Colonic mucosa (tissue), 4 donors: ENCODE results near the gene DHCR7. TPM values are rescaled to one million over a fixed set of nuclear protein-coding genes. Genes with fewer than 3 reads are reported as not detected.

Experiments
- DNase-seq: peaks from one replicate; pipeline ENCODE4 v3.0.0-alpha.2; 2020
- H3K27ac ChIP-seq: fragments of 200-600 bp; one replicate; pipeline ENCODE4 v1.8.0; 2021
- H3K27me3 ChIP-seq: fragments of 200-600 bp; one replicate; pipeline ENCODE4 v1.8.0; 2021
- H3K36me3 ChIP-seq: fragments of 200-600 bp; one replicate; pipeline ENCODE4 v1.8.0; 2021
- H3K4me1 ChIP-seq: fragments of 200-600 bp; one replicate; pipeline ENCODE4 v1.8.0; 2021; ENCODE audit warnings: mild to moderate bottlenecking
- H3K4me3 ChIP-seq: fragments of 200-600 bp; one replicate; pipeline ENCODE4 v1.8.0; 2021
- H3K9ac ChIP-seq, 2 donors: one replicate each; pipeline ENCODE4 v1.7.0; 2013; ENCODE audit warnings: control low read depth in 2 of 2, low read depth in 2 of 2, low read length in 2 of 2
- H3K9me3 ChIP-seq: fragments of 200-600 bp; one replicate; pipeline ENCODE4 v1.8.0; 2021
- intact Hi-C: fragments of 100-400 bp; cut with DNase I; formaldehyde crosslinking; loops from one replicate; pipeline ENCODE4 v1.14.1; 2022
- total RNA-seq, 2 donors: library from RNA; stranded (reverse); fragmentation: NEBNext Ultra II Directional in 1 of 2; extraction: Animal tissue kit (Norgen Biotek cat#: 25700) in 1 of 2; gene quantifications; one replicate each; pipeline ENCODE4 v1.2.1, GENCODE V29; 2021
- TF ChIP-seq, protein P1 (sequence below): fragments of 200-600 bp; IDR thresholded peaks from one replicate; pipeline ENCODE4 v1.8.0; 2022; ENCODE audit warnings: antibody characterized with exemption, mild to moderate bottlenecking
- donor health status: healthy.
- donor health status: DM: no; HTN: no; CAD: no.
- donor health status: DM: no; HTN: no; CAD: no.

DHCR7 gene
- total RNA-seq, 2 donors from 2014 or later, result 75.3 to 163 TPM

DNA sequence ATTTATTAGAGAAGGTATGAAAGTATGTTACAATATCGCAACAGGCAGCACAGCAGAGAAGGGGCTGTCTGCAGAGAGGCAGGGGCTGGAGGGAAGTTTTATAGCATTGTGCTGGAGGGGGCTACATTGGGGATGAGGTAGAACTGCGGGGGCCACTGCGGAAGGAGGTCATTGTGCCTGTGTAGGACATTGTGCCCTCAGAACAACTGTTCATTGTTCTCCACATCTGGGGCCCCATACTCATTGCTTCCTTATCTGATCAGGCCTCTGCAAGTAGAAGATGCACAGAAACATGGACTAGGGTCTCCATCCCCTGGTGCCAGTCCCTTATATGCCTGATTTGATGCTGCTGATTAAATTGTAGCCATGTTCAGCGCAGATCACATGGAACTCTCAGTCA, 16.9 kb upstream of the DHCR7 start:
- Histone ChIP-seq H3K27ac (no peak overlapping the region), H3K9me3 (no peaks in the 10 kb centered on the region), H3K9ac (no peak overlapping the region), H3K4me1 (peaks cover 6% of the 10 kb centered on the region), H3K27me3 (no peaks in the 10 kb centered on the region), H3K4me3 (no peak overlapping the region), H3K36me3 (no peaks in the 10 kb centered on the region)
- no peak for DNase-seq
- intact Hi-C loops, result no loop called here
- TF ChIP-seq, protein P1, sequence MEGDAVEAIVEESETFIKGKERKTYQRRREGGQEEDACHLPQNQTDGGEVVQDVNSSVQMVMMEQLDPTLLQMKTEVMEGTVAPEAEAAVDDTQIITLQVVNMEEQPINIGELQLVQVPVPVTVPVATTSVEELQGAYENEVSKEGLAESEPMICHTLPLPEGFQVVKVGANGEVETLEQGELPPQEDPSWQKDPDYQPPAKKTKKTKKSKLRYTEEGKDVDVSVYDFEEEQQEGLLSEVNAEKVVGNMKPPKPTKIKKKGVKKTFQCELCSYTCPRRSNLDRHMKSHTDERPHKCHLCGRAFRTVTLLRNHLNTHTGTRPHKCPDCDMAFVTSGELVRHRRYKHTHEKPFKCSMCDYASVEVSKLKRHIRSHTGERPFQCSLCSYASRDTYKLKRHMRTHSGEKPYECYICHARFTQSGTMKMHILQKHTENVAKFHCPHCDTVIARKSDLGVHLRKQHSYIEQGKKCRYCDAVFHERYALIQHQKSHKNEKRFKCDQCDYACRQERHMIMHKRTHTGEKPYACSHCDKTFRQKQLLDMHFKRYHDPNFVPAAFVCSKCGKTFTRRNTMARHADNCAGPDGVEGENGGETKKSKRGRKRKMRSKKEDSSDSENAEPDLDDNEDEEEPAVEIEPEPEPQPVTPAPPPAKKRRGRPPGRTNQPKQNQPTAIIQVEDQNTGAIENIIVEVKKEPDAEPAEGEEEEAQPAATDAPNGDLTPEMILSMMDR, result no peak

DNA sequence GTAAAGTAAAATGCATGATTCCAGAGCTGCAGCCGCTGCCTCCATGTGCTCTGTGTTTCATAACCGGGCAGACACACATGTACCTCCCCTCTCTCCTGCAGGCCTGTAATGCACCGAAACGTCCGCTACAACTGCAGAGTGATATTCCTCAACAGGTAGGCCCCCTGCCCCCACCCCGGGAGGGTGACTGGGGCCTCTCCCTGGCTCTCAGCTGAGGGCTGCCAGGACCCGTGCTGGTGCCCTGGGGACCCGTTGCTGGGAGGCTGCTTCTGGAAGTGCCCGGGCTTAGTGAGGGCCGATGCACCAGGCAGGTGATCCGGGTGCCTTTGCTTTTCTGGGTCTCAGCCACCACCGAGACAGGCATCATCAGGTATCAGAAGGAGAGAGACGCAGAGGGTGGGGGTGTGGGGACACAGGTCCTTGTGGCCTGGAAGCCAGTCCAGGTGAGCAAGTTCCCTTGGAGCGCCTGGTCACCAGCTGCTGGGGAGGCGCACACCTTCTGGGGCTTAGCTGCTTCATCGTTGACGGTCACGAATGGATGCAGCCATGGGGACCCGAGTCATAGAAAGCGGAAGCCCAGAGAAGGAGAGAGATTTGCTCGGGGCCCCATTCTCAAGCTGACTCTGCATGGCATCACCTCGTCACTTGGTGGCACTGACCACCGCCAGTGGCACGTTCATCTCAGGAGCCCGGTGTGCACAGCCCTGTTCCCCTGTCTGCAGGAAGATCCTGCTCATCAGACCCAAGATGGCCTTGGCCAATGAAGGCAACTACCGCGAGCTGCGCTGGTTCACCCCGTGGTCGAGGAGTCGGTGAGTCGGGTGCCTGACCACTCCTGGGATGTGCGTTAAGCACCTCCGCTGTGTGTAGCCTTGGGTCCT, 15.4 kb upstream of the DHCR7 start:
- Histone ChIP-seq H3K4me1 (peaks cover 6% of the 10 kb centered on the region), H3K36me3 (peaks cover 10% of the 10 kb centered on the region), H3K4me3 (no peak overlapping the region), H3K9me3 (no peaks in the 10 kb centered on the region), H3K9ac (no peak overlapping the region), H3K27me3 (no peaks in the 10 kb centered on the region), H3K27ac (no peak overlapping the region)
- intact Hi-C loops, result no loop called here
- DNase-seq, result no peak
- TF ChIP-seq, protein P1, result no peak

DNA sequence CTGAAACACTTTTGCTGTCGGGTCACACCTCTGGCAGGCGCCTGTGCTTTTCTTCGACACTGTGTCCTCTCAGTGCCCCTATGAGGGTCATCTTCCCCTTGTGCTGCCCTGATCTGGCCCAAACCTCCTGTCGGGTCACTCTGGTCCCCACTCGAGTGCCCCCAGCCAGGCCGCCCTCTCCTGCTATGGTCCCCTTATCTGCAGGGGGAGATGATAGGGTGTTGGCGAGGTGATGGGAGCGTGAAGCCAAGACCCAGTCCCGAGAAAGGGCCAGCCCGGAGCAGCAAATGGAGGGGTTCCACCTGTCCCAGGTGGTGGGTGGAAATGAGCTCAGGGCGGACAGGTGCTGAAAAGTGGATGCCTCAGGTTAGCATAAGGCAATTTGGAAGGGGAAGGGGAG, 14.5 kb upstream of the DHCR7 start:
- no peak for DNase-seq
- Histone ChIP-seq H3K9me3 (no peaks in the 10 kb centered on the region), H3K36me3 (peaks cover 16% of the 10 kb centered on the region), H3K9ac (no peak overlapping the region), H3K4me1 (peaks cover 6% of the 10 kb centered on the region), H3K27ac (no peak overlapping the region), H3K4me3 (no peak overlapping the region), H3K27me3 (no peaks in the 10 kb centered on the region)
- TF ChIP-seq, protein P1, result no peak
- intact Hi-C loops, result no loop called here

DNA sequence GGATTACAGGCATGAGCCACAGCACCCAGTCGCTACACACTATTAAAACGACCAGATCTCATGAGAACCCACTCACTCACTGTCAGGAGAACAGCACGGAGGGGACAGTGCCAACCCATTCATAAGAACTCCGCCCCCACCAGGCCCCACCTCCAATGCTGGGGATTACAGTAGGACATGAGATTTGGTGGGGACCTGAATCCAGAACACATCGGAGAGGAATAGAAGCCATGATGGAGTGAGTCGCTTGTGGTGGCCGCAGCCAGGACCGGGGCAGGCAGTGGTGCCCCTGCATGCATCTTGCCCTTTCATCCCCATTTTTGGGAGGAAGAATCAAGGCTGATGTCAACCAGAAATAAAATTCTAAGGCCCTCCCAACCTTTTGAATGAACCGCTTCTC, 13.5 kb upstream of the DHCR7 start:
- no peak for DNase-seq
- intact Hi-C loops, result no loop called here
- H3K36me3 ChIP-seq, result peaks cover 18% of the 10 kb centered on the region

DNA sequence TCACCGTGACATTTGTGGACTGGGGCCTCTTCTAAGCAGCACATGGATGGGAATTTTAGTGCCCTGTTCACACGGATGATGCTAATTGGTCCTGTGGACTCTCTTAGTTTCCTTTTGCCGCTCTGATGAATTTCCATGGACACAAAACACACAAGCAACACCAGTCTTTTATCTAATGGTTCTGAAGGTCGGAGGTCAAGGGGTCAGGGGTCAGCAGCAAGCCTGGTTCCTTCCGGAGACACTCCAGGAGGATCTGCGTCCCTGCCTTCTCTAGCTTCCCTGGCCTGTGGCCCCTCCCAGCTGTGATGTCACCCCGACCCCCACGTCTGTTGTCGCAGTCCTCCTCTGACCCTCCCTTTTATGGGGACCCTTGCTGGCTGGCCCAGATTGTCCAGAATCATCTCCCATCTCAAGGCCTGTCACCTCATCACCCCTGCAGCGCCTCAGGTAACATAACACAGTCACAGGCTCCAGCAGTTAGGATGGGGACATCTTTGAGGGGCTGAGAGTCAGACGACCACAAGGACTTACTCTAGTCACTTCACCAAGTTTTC, 11.7 kb upstream of the DHCR7 start:
- Histone ChIP-seq H3K9me3 (no peaks in the 10 kb centered on the region), H3K36me3 (peaks cover 30% of the 10 kb centered on the region), H3K4me3 (no peak overlapping the region), H3K4me1 (no peaks in the 10 kb centered on the region), H3K27ac (no peak overlapping the region), H3K27me3 (no peaks in the 10 kb centered on the region), H3K9ac (no peak overlapping the region)
- intact Hi-C loops, result no loop called here
- TF ChIP-seq, protein P1, result no peak
- no peak for DNase-seq

More for the DNA sequence above, 13.5 kb upstream of the DHCR7 start:
- Histone ChIP-seq H3K4me1 (peaks cover 4% of the 10 kb centered on the region), H3K4me3 (no peak overlapping the region), H3K27ac (no peak overlapping the region), H3K9ac (no peak overlapping the region), H3K27me3 (no peaks in the 10 kb centered on the region), H3K9me3 (no peaks in the 10 kb centered on the region)
- TF ChIP-seq, protein P1, result no peak
